NCI-H2029 (cell line): ENCODE measurements around the gene CPNE1.
A peak's percentile ranks its signal among the peaks of the same experiment; 100 is the strongest.

ENCODE experiments used
- DNase-seq: peaks from one replicate; lab custom pipeline; 2025; lab: John Stamatoyannopoulos, UW

CPNE1 gene

DNA sequence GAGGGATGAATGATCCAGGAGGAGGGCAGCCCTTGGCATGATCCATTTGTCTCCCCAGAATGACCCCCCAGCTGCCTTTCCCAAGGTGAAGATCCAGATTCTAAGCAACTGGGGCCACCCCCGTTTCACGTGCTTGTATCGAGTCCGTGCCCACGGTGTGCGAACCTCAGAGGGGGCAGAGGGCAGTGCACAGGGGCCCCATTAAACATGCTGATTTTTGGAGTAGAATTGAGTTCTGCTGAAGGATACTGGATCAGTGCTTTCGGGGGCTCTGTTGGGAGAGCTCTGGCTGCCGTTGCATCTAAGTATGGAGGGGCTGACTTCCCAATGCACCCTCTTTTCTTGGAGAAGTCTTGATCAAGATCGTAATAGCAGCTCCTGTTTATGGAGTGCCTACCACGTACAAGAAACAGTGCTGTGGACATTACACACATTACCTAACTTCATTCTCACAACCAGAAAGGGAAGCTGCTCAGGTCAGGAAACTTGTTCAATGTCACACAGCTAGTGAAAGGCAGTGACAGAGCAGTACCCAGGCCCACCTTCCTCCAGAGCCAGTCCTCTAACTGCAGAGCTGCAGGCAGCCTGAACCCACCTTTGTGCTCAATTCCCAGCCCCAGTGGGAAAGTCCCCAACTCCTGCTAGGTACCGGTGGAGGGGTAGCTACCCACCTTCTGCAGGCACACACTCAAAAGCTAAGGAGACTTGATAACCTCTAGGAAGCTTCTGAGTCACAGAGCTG is 43.7 kb downstream of the CPNE1 start:
- DNase-seq, result no peak

DNA sequence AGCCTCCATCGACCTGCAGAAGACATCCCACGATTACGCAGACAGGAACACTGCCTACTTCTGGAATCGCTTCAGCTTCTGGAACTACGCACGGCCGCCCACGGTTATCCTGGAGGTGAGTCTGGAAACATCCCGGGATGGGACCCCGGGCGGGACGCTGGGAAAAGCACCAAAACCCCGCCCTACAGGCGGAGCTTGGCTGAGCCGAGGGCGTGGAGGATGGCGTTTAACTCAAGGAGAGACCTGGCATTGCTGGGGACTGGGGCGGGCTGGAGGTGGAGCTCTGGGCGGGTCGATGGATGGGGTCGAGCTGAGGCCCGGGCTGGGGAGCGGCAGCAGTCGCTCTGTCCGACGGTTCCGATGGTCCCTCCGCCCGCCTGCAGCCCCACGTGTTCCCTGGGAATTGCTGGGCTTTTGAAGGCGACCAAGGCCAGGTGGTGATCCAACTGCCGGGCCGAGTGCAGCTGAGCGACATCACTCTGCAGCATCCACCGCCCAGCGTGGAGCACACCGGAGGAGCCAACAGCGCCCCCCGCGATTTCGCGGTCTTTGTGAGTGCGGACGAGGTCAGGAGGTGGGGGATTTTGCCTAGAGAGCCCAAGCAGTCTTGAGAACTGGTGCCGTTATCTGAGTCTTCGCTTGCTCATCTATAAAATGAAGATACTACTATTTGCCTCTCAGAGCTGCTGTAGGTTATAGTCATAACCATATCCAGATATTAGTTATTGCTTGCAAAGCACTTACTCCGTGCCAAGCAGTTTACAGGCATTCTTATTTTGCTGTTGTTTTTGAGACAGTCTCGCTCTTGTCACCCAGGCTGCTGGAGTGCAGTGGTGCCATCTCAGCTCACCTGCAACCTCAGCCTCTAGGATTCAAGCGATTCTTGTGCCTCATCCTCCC is 45.3 kb downstream of the CPNE1 start:
- DNase-seq, result peak; percentile 58

DNA sequence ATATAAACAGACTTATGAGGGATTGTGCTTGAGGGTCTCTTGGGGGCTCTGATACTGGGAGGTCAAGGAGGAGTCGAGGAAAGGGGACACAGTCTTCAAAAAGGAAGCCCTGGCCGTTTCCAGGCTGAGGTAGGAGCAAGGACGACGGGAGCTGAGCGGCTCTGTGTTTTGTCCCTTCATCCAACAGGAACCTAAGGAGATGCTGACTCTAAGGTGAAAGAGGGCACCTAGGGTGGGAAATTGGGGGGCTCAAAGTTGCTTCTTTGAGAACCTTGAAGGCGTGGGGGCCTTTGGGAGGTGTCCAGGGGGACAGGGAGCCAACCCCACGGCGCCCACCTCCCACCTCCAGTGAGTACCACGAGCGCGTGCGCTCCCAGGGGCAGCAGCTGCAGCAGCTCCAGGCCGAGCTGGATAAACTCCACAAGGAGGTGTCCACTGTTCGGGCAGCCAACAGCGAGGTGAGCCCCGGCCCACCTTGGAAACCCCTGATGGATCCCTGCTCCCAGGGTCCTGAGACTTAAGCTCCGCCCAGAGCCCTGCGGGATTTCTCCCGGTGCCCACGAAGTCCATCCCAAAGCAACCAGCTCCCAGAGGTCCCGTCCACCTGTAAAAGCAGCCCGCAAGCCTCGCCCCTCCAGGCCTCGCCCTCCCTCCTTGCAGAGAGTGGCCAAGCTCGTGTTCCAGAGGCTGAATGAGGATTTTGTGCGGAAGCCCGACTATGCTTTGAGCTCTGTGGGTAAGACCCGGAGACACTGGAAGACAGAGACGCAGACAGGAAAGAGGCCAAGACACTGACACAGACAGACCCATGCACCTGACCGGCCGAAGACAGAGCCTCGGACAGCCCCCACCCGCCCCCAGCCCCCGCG is 46.2 kb downstream of the CPNE1 start:
- no peak for DNase-seq

DNA sequence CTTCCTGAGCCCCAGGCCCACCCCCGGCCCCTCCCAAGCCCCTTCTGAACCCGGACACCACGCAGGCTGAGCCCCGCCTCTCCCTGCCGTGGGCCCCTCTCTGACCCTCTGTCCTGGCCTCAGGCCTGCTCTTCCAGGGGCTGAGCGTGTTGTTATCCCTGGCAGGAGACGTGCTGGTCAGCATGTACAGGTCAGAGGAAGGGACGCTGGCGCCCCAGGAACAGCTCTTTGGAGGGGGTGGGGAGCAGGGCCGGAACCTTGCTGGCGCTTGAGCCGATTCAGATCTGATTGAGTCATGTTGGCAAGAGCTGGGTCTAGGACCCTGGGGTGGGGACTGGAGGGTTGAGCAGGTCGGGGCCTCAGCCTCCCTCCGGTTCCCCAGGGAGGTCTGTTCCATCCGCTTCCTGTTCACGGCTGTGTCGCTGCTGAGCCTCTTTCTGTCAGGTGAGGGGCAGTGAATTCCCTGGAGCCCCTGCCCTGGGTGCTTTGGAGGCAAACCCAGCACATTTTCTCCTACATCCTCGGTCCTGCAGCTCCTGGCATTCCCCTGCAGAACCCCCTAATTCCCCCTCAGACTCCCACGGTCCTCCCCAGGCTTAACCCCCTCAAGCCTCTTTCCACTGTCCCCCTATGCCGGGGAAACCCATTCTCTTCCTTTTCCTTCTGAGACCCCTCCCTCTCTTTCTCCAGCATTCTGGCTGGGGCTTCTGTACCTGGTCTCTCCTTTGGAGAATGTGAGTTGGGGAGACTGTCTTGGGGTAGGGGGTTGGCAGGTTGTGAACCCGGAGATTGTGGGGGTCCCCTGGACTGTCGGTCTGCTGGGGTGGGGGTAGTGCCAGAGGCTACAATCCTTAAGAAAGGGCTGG is 47.1 kb downstream of the CPNE1 start:
- DNase-seq, result peak; percentile 40

DNA sequence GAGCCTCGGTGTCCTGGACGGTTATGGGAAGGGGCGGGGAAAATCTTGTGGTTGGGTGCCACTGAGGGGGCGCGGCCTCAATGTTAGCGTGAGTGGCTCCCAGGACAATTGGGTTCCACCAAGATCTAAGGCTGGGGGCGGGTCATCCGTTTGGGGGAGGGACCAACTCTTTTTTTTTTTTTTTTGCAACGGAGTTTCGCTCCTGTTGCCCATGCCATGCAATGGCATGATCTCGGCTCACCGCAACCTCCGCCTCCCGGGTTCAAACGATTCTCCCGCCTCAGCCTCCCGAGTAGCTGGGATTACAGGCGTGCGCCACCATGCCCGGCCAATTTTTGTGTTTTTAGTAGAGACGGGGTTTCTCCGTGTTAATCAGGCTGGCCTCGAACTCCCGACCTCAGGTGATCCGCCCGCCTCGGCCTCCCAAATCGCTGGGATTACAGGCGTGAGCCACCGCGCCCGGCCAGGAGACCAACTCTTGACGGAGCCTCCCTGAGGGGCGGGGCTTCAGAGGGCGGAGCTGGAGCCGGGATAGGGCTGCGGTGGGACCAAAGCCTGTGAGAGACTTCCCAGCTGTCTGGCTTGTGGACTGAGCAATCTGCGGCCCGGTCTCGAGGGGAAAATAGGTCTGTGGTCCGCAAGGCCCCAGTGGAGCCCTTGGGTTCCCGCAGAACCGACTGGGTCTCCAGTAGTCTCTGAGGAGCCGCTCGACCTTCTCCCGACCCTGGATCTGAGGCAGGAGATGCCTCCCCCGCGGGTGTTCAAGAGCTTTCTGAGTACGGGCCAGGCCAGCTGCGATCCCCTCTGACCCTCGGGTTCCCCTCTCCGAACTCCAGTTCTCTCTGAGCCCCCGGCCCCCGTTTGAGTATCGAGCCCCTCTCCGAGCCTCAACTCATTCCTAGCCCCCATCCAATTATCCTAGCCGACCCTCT is 48.0 kb downstream of the CPNE1 start:
- DNase-seq, result peak; percentile 75

DNA sequence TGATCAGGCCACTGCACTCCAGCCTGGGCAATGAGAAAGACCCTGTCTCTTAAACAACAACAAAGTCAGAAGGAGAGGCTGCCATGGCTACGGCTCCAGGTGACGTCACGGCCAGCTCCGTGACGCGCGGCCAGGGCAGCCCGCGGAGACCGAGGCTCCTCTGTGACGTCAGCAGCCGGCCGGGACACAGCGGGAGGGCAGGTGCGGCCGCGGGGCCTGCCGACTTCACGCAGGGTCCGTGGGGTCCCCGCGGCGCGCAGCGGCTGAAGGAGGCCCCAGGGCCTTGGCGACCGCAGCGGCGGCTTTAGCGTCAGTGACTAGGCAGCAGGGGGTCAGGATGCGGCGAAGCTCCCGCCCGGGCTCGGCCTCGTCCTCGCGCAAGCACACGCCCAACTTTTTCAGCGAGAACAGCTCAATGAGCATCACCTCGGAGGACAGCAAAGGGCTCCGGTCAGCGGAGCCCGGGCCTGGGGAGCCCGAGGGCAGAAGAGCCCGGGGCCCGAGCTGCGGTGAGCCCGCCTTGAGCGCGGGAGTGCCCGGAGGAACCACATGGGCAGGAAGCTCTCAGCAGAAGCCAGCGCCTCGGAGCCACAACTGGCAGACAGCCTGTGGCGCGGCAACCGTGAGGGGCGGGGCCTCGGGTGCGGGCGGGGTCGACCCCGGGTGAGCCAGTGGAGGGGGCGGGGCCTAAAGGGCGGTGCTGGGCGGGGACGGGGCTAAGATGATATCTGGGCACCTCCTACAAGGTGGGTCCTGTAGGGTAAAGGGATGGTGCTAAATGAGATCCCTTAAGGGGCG is 48.8 kb downstream of the CPNE1 start, which contains the start of gene SPAG4:
SPAG4 (plus strand) TSS at position 163 of the 798 bp plus-strand sequence; CDS start at position 338, 175 bp downstream.
- DNase-seq, result peak; percentile 99

DNA sequence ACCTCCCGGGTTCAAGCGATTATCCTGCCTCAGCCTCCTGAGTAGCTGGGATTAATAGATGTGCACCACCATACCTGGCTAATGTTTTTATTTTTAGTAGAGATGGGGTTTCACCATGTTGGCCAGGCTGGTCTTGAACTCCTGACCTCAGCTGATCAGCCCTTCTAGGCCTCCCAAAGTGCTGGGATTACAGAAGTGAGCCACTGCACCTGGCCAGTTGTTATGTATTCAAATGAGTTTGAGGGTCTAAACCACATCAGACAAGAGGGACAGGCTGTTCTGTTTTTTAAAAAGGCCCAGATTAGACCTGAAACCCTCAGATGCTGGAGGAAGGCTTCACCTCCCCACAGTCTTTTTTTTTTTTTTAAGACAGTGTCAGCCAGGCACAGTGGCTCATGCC is 53.2 kb downstream of the CPNE1 start:
- DNase-seq, result no peak

DNA sequence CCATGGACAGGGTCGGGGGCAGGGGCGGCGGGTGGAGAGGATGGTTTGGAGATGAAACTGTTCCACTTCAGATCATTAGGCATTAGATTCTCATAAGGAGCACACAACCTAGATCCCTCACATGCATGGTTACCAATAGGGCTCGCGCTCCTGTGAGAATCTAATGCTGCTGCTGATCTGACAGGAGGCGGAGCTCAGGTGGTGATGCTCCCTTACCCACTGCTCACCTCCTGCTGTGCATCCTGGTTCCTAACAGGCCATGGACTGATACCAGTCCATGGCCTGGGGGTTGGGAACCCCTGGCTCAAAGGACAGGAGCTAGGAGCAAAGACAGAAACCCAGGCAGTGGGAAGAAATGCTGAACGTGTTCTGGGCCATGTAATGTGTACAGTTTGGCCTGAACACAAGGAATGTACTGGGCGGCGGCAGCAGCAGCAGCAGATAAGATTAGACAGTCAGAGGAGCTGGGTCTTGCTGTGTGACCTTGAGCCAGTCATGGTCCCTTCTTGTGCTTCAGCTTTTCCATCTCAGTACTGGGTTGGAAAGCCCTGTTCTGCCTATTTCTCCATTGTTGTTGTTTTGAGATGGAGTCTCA is 53.8 kb downstream of the CPNE1 start:
- DNase-seq, result no peak

DNA sequence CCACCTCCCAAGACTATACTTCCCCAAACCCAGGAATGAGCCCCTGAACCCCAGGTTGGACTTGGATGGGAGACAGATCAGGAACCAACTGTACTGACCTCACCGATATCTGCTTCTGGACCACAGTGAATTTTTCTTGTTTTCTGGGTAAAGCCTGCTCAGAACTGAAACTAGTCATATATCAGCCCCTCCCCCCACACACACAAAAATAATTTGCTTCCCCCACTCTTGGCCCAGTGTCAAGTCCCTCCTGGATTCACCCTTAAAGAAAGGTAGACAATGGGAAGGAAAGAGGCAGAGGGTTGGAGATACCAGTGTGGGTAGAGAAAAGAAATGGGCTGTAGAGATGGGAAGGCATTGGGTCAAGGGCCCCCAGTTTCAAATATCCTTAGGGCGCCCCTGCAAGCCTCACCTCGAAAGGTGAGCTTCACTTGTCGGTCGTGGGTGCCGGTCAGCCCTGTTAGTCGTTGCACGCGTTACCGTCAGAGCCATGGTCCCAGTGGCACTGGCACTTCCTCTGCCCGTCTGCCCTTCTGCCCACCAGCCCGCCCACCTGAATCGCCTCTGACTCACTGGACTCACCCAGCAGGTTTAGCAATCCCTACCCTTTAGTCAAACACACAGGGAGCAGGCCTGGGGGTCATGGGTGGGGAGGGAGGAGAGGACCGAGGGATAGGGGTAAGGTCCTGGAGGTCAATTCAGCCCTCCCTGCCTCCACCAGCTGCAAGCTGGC is 57.5 kb downstream of the CPNE1 start:
- no peak for DNase-seq

DNA sequence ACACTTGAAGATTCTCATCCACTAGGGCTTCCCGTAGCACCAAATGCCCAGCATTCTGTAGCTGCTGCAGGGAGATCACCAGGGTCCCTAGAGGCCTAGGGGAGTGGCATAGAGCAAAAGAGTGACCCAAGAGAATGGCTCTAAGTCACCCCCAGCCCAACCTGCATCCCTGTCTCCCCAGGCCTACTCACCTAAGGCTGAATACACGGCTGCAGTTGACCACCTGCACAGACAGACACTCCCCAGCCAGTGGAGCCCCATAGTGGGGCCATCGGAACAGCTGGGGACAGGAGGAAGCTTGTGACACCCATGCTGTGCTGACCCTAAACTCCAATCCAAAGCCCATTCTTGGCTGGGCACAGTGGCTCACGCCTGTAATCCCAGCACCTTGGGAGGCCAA is 58.6 kb downstream of the CPNE1 start:
- DNase-seq, result no peak

DNA sequence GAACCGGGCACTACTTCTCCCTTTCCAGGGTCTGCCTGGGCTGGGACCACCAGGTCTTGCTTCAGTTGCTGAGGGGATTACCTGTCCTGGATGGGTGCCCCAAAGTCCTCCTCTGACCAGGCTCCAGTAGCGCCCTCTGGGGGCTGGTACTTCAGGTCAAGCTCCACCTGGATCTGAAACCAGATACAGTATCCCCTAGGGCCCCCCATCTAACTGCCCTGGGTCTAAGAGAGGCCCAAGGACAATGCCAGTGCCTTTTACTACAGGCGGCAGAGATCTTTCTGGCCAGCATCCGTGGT is 60.3 kb downstream of the CPNE1 start:
- DNase-seq, result no peak

DNA sequence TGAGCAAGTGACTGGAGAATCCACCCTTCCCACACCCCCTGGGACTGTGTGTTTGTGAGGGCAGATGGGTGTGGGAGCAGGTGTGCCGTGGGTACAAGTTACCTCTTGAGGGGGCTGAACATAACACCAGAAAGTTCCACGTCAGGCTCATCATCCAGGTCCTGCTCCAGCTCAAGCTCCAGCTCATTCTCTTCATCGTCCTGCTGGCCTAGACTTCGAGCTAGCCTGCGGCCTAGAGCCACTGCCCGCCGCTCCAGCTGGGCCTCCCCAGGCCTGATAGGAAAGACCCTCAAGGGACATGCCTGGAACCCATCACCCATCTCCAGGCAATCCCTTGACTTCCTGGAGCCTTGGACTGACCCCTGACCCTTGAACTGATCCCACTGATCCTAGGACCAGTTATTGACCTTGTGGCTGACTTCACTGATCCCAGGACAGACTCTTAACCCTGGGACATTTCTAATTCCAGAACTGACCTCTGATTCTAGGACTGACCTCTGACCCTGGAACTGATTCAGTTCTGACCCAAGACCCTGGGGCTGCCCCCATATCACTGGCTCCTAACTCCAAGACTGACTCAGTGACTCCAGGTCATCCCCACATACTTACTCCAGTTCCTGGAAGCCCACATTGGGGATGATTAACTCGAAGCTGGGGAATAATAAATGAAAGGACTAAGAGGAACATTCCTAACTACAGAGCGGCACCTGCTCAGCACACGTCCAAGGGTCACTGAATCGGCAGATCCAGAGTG is 60.8 kb downstream of the CPNE1 start:
- no peak for DNase-seq

DNA sequence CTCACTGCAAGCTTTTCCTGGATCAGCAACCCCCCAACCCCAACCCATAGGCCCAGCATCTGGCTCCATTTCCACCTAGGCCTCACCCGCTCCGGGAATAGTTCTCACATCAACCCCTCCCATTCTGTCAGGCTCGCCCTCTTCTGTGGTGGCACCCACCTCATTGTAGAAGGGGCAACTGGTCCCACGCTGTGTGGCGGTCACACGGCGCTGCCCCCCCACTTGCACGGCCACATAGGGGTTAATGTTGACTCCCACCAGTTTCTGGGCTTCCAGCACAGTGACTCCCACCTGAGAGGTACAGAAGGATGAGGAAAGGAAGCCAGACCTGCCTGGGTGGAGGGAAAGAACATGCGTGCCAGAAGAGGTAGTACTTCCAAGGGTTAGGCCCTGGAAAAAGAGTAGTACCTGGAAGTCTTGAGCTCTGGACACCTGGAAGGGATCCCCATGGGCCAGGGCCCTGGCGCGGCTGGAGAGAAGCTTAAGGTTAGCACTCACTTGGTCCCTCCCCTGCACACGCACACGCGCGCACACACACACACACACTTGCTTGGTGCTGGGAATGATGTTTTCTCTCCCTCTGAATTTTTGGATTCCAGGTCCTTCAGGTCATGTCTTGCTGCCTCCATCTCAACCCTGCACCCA is 61.7 kb downstream of the CPNE1 start:
- no peak for DNase-seq

DNA sequence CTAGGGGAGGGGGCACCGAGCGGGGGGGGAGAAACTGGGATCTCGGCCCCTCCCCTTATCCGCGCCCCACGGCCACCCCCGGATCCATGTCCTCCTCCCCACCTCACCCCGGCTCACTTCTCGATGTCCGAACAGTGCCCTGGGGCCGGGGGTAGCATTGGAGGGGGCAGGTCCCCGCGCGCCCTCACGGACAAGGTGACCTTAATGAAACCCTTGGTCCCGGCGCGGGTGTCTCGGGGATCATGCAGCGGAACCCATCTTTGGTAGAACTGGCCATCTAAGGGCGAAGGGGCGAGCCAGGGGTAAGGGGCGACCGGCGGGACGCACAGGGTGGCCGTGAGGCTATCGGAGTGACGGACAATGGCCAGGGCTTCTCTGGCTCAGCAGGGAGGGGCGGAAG is 62.7 kb downstream of the CPNE1 start:
- DNase-seq, result no peak

DNA sequence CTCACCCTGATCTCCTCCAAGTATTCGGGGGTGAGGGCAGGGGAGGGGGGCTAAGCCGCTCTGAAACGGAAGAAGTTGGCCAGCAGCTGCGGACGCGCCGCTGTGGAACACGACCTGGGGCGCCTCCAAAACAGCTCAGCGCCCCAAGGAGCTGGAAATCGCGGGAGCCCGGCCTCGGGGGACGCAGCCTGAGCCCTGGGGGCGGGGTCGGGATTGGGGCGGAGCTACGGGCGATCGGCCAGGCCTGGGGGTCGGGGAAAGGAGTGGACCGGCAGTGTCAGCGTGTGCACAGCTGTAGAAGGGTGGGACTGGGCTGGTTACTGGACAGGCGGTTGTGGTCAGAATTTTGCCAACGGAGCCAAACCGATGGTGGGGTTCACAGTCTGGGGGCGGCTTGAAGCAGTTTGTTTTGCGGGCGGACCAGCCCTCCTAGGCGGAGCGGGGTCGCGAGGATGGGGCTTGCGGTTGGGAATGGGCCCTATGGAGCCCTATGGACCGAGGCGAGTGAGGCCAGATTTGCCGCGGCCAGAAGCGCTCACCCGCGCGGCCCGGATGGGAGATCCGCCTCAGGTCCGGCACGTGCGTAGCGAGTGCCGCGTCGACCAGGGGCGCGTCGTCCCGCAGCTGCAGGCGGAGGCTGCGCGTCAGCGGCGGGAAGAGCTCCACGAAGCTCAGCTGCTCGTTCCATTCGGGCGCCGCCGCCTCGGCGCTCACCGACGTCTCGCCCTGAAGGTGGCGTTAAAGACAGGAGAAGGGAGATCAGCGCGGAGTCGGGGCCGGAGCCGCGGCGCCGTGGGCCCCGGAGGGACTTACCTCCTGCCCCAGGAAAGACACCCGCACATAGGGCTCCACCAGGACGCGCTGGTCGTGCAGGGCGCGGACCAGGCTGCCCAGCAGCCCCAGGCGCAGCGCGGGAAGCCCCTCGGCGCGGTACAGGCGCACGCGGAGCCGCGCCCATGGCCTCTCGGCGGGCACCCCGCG is 63.4 kb downstream of the CPNE1 start:
- DNase-seq, result peak; percentile 59
